SIG-M5 treated with dmso at 0.1 percent for 504 hours (cell line): ENCODE results near the gene PCBP3.
"Not testable (repeated sequence)": the region's sequence is repeated elsewhere in the genome, so short reads cannot be mapped to it uniquely, and the experiment has no call there.

Source experiments
- DNase-seq: peaks from one replicate; lab custom pipeline; 2025; ENCODE audit not compliant: unreplicated experiment; lab: John Stamatoyannopoulos, UW

The PCBP3 gene

GRCh38 chr21:45940091-45940490 lies 296.6 kb downstream of the PCBP3 start:
- no peak for DNase-seq

GRCh38 chr21:45940621-45941337 lies 297.3 kb downstream of the PCBP3 start:
- DNase-seq, result no peak

- no peak for DNase-seq
Observed at GRCh38 chr21:45941338-45941710, 297.8 kb downstream of the PCBP3 start.

GRCh38 chr21:45941717-45942546 lies 298.4 kb downstream of the PCBP3 start:
- no peak for DNase-seq

DNA sequence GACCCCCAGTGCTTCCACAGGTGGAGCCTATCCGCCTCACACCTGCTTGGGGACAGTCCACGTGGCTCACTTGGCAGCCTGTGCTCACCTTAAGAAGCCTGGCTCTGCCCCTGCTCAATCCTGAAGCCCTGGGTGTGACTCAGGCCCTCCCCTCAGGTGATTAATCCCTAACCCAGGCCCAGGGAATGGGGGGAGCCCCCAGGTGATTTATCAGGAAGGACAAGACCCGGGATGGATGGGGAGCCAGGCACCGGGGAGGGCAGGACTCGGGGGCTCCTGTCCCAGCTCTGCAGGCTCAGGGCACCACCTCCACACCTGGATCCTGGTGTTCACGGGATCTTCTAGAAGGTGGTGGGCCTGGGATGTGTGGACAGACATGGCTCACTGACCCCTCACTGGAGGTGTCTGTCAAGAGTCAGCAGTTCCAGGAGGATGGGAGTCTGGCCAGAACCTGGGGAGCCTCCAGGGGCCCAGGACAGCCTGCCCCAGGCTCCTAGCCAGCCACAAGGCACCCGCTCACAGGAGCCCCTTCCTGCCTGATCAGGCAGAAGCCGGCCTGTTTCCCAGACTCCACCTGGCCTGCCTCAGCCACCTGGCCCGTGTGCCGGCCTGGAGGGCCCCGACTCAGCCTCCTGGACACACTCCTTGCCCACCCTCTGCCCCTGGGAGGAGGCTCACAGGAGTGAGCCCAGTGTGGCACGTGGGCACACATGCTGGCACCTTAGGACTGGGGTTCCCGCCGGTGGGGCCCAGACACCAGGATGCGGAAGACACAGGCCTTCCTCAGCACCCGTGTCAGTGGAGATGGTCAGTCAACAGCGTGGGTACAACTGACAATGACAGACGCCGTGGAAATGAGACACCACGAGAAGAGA lies 299.5 kb downstream of the PCBP3 start:
- no peak for DNase-seq

DNA sequence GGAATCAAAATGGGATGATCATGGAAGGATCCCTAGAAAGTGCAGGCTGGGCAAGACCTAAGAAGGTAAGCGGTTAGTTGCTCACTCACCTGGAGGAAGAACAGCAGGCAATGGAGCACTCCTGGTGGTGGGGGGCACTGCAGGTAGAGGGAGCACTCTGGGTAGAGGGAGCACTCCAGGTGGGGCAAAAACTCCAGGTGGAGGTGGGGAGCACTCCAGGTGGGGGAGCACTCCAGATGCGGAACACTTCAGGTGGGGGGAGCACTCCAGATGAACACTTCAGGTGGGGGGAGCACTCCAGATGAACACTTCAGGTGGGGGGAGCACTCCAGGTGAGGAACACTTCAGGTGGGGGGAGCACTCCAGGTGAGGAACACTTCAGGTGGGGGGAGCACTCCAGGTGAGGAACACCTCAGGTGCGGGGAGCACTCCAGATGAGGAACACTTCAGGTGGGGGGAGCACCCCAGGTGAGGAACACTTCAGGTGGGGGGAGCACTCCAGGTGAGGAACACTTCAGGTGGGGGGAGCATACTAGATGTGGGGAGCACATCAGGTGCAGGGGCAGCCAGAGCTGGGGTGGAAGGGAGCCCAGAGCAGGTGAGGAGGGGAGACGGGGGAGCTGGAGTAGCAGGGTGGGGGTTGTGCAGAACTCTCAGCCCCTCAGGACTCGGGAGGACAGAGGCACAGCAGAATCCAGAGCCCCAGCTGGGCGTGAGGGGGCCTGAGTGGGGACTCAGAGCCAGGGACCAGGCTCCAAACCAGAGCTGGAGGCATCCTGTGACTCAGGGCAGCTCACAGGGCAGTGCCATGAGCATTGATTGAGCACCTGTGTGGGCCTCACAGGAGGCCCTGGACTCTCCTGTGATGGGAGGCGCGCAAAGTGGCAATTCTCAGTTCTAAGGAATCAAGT lies 300.4 kb downstream of the PCBP3 start:
- no peak for DNase-seq

- no peak for DNase-seq
Observed at GRCh38 chr21:45944601-45945000, 301.1 kb downstream of the PCBP3 start.

DNA sequence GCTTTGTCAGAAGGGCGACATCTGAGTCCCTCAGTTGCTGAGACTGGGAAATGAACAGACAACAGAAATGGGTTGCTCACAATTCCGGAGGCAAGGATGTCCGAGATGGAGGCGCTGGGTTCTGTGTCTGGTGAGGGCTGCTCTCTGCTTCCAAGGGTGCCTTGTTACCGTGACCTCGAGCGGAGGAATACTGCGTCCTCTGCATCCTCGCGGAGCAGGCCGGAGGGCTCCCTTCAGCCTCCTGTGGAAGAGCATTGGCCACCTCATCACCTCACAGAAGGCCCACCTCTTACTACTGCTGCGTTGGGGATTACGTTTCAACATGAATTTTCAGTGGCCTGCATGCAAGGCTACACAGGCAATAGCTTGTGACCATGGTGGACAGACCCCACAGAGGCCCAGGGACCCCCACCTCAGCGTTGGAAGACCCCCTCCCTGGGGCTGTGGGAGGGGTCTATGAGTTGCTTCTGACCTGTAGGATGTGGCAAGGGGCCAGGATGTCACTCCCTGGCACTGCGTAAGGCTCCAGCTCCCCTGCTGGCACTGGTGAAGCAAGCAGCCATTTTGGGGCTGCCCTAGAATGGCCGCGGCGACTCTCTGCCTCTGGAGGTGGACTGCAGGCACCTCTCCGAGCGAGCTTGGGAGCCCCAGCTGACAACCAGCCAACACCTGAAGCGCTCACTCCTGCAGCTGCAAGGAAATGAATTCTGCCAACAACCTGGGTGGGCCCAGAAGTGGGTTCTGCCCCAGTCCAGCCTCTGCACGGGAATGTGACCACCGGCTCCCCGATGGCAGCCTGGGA lies 301.7 kb downstream of the PCBP3 start:
- DNase-seq, result no peak

GRCh38 chr21:45945868-45946210 lies 302.3 kb downstream of the PCBP3 start:
- no peak for DNase-seq

DNA sequence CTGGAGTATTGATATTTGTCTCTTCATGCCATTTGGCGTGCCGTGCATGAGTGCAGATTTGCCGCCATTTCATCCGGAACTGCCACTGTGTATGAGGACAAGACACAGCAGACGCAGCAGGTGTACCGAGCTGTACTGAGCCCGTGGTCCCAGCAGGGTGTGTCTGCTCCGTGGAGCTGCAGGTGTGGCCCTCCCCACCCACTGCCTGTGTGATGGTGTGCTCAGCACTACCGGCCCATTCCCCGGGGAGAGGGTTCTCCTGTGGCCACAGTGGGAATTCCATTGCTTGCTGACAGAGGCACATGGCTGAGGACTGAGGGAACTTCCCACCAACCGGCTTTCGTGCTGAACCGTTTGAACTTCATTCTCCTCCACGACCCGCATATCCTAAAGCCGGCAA lies 303.8 kb downstream of the PCBP3 start:
- no peak for DNase-seq

- no peak for DNase-seq
Observed at GRCh38 chr21:45947716-45948255, 304.3 kb downstream of the PCBP3 start.

GRCh38 chr21:45948576-45949141 lies 305.1 kb downstream of the PCBP3 start:
- no peak for DNase-seq

DNA sequence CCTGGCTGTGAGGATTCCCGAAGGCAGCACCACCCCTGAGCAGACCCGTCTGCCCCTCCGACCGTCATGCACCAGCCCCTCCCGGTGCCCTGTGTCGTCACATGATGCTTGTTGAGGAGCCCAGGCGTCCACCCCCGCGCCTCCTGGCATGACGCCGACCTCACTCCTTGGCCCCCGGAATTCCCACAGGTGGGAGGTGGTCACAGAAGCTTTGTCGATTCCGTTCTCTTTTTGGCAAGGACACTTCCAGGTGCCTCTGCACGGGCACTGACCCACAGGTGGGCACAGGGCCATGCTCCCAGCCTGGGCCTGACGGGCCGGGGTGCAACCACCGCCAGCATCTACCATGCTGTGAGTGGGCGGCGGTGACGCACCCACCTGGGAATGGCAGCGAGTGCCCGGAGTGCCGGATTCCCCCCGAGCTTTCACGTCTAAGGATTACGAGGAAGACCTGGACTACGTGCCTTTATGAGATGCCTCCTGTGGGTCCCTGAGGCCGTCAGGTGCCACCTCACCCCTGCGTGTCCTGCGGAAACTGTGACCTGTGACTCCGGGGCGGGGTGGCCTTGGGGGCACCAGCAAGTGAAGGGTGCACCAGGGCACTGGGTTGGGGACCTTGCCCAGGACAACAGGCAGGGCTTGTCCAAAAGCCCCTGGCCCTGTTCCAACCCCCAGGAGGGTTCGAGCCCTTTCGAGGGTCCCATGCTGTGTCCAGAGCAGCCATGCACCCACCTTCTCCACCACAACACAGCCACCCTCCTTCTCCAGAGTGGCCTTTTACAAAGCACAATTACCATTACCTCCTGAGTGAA lies 306.6 kb downstream of the PCBP3 start:
- no peak for DNase-seq

DNA sequence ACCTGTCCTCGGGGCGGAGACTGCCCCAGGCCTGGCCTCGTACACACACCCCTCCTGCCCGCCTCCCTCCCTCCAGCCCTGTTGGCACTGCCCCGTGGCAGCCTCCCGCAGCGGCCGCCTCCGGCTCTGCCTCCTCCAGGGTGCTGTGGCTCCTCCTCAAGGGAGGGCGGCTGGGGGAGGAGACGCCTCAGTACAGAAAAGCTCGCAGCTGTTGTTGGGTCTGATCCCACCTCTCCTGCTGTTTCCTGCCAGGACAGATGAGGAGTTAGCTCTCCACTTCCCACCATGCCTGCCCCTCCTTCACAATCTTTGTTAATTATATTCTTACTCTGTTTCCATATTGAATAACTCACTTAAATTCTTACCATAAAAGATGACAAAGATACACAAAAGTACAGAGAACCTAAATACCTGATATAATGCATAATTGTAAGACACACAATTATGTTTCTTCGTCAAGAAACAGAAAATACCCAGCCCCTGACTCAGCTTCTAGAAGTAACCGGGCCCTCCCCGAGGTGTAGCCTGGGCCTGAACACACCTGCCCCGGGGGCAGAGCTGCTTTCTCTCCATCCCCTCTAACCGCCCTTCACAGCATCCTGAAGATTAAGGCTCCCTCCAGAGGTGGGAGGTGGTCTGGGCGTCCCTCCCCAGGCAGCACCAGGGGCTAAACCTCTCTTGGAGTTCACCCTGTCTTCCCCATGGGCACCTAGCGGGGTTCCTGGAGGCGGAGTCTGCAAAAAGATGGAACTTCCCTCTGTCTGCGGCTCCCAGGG lies 307.4 kb downstream of the PCBP3 start:
- peak; percentile 11 for DNase-seq

- DNase-seq, result no peak
Observed at GRCh38 chr21:45951676-45952075, 308.2 kb downstream of the PCBP3 start.

DNA sequence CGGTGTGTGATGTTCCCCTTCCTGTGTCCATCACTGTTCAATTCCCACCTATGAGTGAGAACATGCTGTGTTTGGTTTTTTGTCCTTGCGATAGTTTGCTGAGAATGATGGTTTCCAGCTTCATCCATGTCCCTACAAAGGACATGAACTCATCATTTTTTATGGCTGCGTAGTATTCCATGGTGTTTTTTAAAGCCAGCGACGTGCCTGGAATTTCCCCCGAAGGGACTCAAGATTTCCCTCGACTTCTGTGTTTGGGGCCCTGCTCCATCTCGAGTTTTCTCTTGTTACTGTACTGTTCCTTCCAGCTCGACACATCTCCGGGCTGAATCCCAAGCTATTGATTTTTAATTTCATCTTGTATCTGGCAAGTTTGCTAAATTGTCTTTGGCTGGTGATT lies 309.0 kb downstream of the PCBP3 start:
- DNase-seq, result not testable (repeated sequence)

- DNase-seq, result no peak
Observed at GRCh38 chr21:45952974-45953373, 309.4 kb downstream of the PCBP3 start.

GRCh38 chr21:45954261-45954660 lies 310.7 kb downstream of the PCBP3 start:
- DNase-seq, result no peak
